ENCODE results near the gene B4GALNT2. TPM values are rescaled to one million over a fixed set of nuclear protein-coding genes. Genes with fewer than 3 reads are reported as not detected.

Gene B4GALNT2
- total RNA-seq, 1 donor from 2014 or later, result 0.60 TPM

DNA sequence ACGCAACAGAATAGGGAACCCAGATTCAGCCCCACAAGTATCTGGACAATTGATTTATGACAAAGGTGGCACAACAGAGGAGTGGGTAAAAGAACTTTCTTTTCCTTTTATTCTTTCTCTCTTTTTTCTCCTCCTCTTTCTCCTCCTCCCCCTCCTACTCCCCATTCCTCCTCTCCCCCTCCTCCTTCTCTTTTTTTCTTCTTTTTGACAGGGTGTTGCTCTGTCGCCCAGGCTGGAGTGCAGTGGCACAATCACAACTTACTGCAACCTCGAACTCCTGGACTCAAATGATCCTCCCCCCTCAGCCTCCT, 61.7 kb downstream of the B4GALNT2 start:
- peak overlapping the region; percentile 98 for H3K4me3 Mint-ChIP-seq
- H3K36me3 Mint-ChIP-seq, result no peaks in the 10 kb centered on the region
- no peak for DNase-seq (ENCODE audit: extremely low spot score, unreplicated experiment)
- H3K4me1 Mint-ChIP-seq (ENCODE audit: unreplicated experiment), result peaks cover 3% of the 10 kb centered on the region
- TF ChIP-seq, protein P1, sequence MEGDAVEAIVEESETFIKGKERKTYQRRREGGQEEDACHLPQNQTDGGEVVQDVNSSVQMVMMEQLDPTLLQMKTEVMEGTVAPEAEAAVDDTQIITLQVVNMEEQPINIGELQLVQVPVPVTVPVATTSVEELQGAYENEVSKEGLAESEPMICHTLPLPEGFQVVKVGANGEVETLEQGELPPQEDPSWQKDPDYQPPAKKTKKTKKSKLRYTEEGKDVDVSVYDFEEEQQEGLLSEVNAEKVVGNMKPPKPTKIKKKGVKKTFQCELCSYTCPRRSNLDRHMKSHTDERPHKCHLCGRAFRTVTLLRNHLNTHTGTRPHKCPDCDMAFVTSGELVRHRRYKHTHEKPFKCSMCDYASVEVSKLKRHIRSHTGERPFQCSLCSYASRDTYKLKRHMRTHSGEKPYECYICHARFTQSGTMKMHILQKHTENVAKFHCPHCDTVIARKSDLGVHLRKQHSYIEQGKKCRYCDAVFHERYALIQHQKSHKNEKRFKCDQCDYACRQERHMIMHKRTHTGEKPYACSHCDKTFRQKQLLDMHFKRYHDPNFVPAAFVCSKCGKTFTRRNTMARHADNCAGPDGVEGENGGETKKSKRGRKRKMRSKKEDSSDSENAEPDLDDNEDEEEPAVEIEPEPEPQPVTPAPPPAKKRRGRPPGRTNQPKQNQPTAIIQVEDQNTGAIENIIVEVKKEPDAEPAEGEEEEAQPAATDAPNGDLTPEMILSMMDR (conservative IDR thresholded peaks at IDR 0.05), result no peak
- no peak overlapping the region for H3K27ac Mint-ChIP-seq
- H3K27me3 Mint-ChIP-seq, result peaks cover 17% of the 10 kb centered on the region
- H3K9me3 Mint-ChIP-seq, result no peaks in the 10 kb centered on the region

DNA sequence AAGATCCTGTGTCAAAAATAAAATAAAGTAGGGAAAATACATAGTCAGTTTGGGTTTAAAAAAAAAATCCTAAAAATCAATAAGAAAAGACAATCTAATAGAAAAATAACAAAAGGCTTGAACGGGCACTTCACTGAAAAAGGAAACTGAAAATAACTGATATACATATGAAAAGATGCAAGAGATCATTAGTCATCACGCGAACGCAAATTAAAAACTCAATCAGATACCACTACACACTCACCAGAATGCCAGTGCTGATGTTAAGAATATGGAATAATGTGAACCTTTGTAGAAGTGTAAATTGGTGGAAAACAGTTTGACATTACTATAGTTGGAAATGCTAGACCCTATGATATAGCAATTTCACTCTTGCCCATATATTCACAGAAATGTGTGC, 63.2 kb downstream of the B4GALNT2 start:
- TF ChIP-seq, protein P1 (conservative IDR thresholded peaks at IDR 0.05), result no peak
- Mint-ChIP-seq H3K36me3 (no peaks in the 10 kb centered on the region), H3K4me3 (no peak overlapping the region), H3K27ac (no peak overlapping the region), H3K4me1 (ENCODE audit: unreplicated experiment) (peaks cover 3% of the 10 kb centered on the region), H3K9me3 (no peaks in the 10 kb centered on the region), H3K27me3 (peaks cover 25% of the 10 kb centered on the region)
- DNase-seq (ENCODE audit: extremely low spot score, unreplicated experiment), result no peak

DNA sequence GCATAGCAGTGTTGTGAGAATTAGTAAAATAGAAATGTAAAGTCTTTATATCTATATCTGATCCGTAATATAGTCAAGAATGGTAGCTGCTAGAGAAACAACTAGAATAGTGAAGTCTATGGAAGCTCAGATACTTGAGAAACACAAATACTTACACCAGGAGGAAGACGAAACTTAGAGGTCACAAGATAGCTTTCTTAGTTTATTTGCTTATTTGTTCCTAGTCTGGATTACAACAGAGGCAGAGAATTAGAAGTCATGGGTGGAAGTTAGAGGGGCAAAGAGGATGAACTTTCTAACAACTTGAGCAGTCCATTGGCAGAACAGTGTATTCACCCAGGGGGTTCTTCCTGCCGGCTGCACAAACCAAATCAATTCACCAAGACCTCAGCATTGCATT, 64.0 kb downstream of the B4GALNT2 start:
- Mint-ChIP-seq H3K9me3 (no peaks in the 10 kb centered on the region), H3K27me3 (peaks cover 30% of the 10 kb centered on the region), H3K36me3 (no peaks in the 10 kb centered on the region), H3K4me1 (ENCODE audit: unreplicated experiment) (peaks cover 3% of the 10 kb centered on the region), H3K4me3 (no peak overlapping the region), H3K27ac (no peak overlapping the region)
- DNase-seq (ENCODE audit: extremely low spot score, unreplicated experiment), result no peak
- TF ChIP-seq, protein P1 (conservative IDR thresholded peaks at IDR 0.05), result no peak

DNA sequence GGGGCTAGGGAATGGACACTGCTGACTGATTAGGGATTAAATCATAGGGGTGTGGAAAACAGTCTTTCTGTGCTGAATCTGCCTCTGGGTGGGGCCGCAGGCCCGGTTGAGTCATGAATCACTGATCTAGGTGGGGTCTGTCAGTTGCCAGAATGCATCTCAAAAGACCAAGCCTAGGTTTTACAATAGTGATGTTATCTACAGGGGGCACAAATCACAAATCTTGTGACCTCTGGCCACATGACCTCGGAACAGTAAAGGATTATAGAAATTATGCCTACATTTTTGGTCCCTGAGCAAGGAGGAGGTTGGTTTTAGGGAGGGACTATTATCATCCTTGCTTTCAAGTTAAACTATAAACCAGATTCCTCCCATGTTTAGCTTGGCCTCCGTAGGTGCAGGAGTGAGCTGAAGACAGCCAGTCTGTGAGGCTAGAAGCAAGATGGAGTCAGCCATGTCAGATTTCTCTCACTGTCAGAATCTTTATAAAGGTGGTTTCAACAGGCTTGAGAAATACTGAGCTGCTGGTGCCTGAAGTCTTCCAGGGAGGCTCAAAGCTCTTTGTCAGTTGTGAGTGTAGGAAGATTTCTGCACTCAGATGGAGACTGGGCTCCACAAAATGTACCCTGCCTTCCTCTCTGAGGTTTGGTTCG, 64.9 kb downstream of the B4GALNT2 start:
- TF ChIP-seq, protein P1 (conservative IDR thresholded peaks at IDR 0.05), result no peak
- Mint-ChIP-seq H3K4me3 (no peak overlapping the region), H3K9me3 (no peaks in the 10 kb centered on the region), H3K27ac (no peak overlapping the region), H3K36me3 (no peaks in the 10 kb centered on the region), H3K4me1 (ENCODE audit: unreplicated experiment) (peaks cover 3% of the 10 kb centered on the region), H3K27me3 (peaks cover 29% of the 10 kb centered on the region)
- DNase-seq (ENCODE audit: extremely low spot score, unreplicated experiment), result no peak

DNA sequence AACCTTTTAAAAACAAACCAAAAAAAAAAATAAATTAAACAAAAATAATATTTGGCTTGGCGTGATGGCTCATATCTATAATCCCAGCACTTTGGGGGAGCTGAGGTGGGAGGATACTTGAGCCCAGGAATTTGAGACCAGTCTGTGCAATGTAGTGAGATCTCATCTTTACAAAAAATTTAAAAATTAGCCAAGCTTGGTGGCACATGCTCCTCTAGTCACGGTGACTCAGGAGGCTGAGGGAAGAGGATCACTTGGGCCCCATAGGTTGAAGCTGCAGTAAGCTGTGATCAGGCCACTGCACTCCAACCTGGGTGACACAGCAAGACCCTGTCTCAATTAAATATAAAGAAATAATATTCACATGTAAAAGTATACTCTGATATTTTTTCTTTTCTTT, 65.6 kb downstream of the B4GALNT2 start:
- Mint-ChIP-seq H3K4me3 (no peak overlapping the region), H3K4me1 (ENCODE audit: unreplicated experiment) (peaks cover 3% of the 10 kb centered on the region), H3K27ac (no peak overlapping the region), H3K27me3 (peaks cover 31% of the 10 kb centered on the region), H3K9me3 (no peaks in the 10 kb centered on the region), H3K36me3 (no peaks in the 10 kb centered on the region)
- TF ChIP-seq, protein P1 (conservative IDR thresholded peaks at IDR 0.05), result no peak
- no peak for DNase-seq (ENCODE audit: extremely low spot score, unreplicated experiment)

All from type B pancreatic cell (in vitro differentiated cells).